ENCODE measurements around the gene TOGARAM1. TPM values are rescaled to one million over a fixed set of nuclear protein-coding genes. Genes with fewer than 3 reads are reported as not detected.

The TOGARAM1 gene
- total and polyA plus RNA-seq, 2 donors: 10.7 to 16.0 TPM

- Histone ChIP-seq H3K27ac (ENCODE audit: low read depth in 1 of 2, low read length in 1 of 2) (no peak overlapping the region), H3K36me3 (ENCODE audit: control insufficient read depth in 2 of 2, insufficient read depth in 2 of 2, low read length in 1 of 2) (no peaks in the 10 kb centered on the region), H3K27me3 (ENCODE audit: control insufficient read depth in 2 of 2, insufficient read depth in 1 of 2, low read length in 1 of 2) (no peaks in the 10 kb centered on the region), H3K4me3 (ENCODE audit: low read length in 2 of 2) (no peak overlapping the region), H3K4me1 (ENCODE audit: control insufficient read depth in 2 of 2, insufficient read depth in 2 of 2, low read length in 2 of 2) (peaks cover 5 to 8% of the 10 kb centered on the region in 2 donors), H3K9me3 (ENCODE audit: control insufficient read depth in 2 of 2, insufficient read depth in 1 of 2, low read length in 1 of 2) (peaks cover 0 to 4% of the 10 kb centered on the region in 2 donors)
- no peak for DNase-seq (ENCODE audit: low read depth in 6 of 9, low spot score in 9 of 9)
These were observed 6.7 kb downstream of the TOGARAM1 start for GRCh38 chr14:44968714-44969113.

- H3K4me1 ChIP-seq (ENCODE audit: control insufficient read depth in 2 of 2, insufficient read depth in 2 of 2, low read length in 2 of 2): peaks cover 0 to 4% of the 10 kb centered on the region in 2 donors
- no peak overlapping the region for H3K4me3 ChIP-seq (ENCODE audit: low read length in 2 of 2)
- H3K27ac ChIP-seq (ENCODE audit: low read depth in 1 of 2, low read length in 1 of 2): no peak overlapping the region
- no peak for DNase-seq (ENCODE audit: low read depth in 6 of 9, low spot score in 9 of 9)
- H3K9me3 ChIP-seq (ENCODE audit: control insufficient read depth in 2 of 2, insufficient read depth in 1 of 2, low read length in 1 of 2): no peaks in the 10 kb centered on the region
- no peaks in the 10 kb centered on the region for H3K27me3 ChIP-seq (ENCODE audit: control insufficient read depth in 2 of 2, insufficient read depth in 1 of 2, low read length in 1 of 2)
- no peaks in the 10 kb centered on the region for H3K36me3 ChIP-seq (ENCODE audit: control insufficient read depth in 2 of 2, insufficient read depth in 2 of 2, low read length in 1 of 2)
These were observed 8.9 kb downstream of the TOGARAM1 start for GRCh38 chr14:44970907-44971306.

DNA sequence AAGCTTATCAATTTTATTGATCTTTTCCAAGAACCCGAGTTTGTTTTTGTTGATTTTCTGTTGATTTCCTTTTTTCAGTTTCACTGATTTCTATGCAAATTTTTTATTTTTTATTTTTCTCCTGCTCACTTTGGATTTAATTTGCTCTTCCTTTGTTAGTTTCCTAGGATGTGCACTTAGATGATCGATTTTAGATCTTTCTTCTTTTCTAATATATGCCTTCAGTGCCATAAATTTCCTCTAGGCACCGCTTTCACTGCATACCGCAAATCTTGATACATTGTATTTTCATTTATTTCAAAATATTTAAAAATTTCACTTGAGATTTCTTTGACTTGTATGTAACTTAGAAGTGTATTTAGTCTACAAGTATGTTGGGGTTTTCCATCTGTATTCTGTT is 9.5 kb downstream of the TOGARAM1 start:
- no peak for DNase-seq (ENCODE audit: low read depth in 6 of 9, low spot score in 9 of 9)
- no peak overlapping the region for H3K4me3 ChIP-seq (ENCODE audit: low read length in 2 of 2)
- 98% methylated on average over 4 of the region's 4 CpGs for WGBS
- H3K36me3 ChIP-seq (ENCODE audit: control insufficient read depth in 2 of 2, insufficient read depth in 2 of 2, low read length in 1 of 2): no peaks in the 10 kb centered on the region
- H3K27me3 ChIP-seq (ENCODE audit: control insufficient read depth in 2 of 2, insufficient read depth in 1 of 2, low read length in 1 of 2): no peaks in the 10 kb centered on the region
- H3K27ac ChIP-seq (ENCODE audit: low read depth in 1 of 2, low read length in 1 of 2): no peak overlapping the region
- no peaks in the 10 kb centered on the region for H3K9me3 ChIP-seq (ENCODE audit: control insufficient read depth in 2 of 2, insufficient read depth in 1 of 2, low read length in 1 of 2)
- H3K4me1 ChIP-seq (ENCODE audit: control insufficient read depth in 2 of 2, insufficient read depth in 2 of 2, low read length in 2 of 2): peaks cover 0 to 4% of the 10 kb centered on the region in 2 donors

GRCh38 chr14:44979273-44979672 is 17.3 kb downstream of the TOGARAM1 start:
- H3K27ac ChIP-seq (ENCODE audit: low read depth in 1 of 2, low read length in 1 of 2): no peak overlapping the region
- H3K36me3 ChIP-seq (ENCODE audit: control insufficient read depth in 2 of 2, insufficient read depth in 2 of 2, low read length in 1 of 2): no peaks in the 10 kb centered on the region
- WGBS: 97% methylated on average over 2 of the region's 2 CpGs
- no peaks in the 10 kb centered on the region for H3K4me1 ChIP-seq (ENCODE audit: control insufficient read depth in 2 of 2, insufficient read depth in 2 of 2, low read length in 2 of 2)
- DNase-seq (ENCODE audit: low read depth in 6 of 9, low spot score in 9 of 9): no peak
- no peak overlapping the region for H3K4me3 ChIP-seq (ENCODE audit: low read length in 2 of 2)
- no peaks in the 10 kb centered on the region for H3K9me3 ChIP-seq (ENCODE audit: control insufficient read depth in 2 of 2, insufficient read depth in 1 of 2, low read length in 1 of 2)
- H3K27me3 ChIP-seq (ENCODE audit: control insufficient read depth in 2 of 2, insufficient read depth in 1 of 2, low read length in 1 of 2): no peaks in the 10 kb centered on the region

- Histone ChIP-seq H3K27ac (ENCODE audit: low read depth in 1 of 2, low read length in 1 of 2) (no peak overlapping the region), H3K27me3 (ENCODE audit: control insufficient read depth in 2 of 2, insufficient read depth in 1 of 2, low read length in 1 of 2) (no peaks in the 10 kb centered on the region), H3K4me3 (ENCODE audit: low read length in 2 of 2) (no peak overlapping the region), H3K36me3 (ENCODE audit: control insufficient read depth in 2 of 2, insufficient read depth in 2 of 2, low read length in 1 of 2) (no peaks in the 10 kb centered on the region), H3K4me1 (ENCODE audit: control insufficient read depth in 2 of 2, insufficient read depth in 2 of 2, low read length in 2 of 2) (no peaks in the 10 kb centered on the region), H3K9me3 (ENCODE audit: control insufficient read depth in 2 of 2, insufficient read depth in 1 of 2, low read length in 1 of 2) (no peaks in the 10 kb centered on the region)
- no peak for DNase-seq (ENCODE audit: low read depth in 6 of 9, low spot score in 9 of 9)
These were observed 17.9 kb downstream of the TOGARAM1 start for GRCh38 chr14:44979740-44980356.

DNA sequence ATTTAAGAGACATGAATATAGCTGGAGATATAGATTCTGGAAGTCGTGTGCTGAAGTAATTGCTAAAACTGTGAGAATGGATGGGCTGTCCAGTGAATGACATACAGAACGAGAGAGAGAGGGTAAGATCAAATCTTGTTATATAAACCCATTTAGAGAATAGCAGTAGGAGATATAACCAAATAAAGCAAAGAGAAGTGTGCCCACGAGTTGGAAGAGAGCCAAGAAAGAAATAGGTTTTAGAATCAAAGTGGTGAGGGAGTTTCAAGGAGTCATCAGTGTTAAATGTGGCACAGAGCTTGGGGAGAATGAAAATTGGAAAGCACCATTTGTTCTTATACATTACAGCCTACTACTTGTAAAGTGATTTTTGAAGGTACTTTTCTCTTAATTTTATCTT is 19.2 kb downstream of the TOGARAM1 start:
- Histone ChIP-seq H3K4me3 (ENCODE audit: low read length in 2 of 2) (no peak overlapping the region), H3K9me3 (ENCODE audit: control insufficient read depth in 2 of 2, insufficient read depth in 1 of 2, low read length in 1 of 2) (no peaks in the 10 kb centered on the region), H3K36me3 (ENCODE audit: control insufficient read depth in 2 of 2, insufficient read depth in 2 of 2, low read length in 1 of 2) (no peaks in the 10 kb centered on the region), H3K4me1 (ENCODE audit: control insufficient read depth in 2 of 2, insufficient read depth in 2 of 2, low read length in 2 of 2) (no peaks in the 10 kb centered on the region), H3K27me3 (ENCODE audit: control insufficient read depth in 2 of 2, insufficient read depth in 1 of 2, low read length in 1 of 2) (no peaks in the 10 kb centered on the region), H3K27ac (ENCODE audit: low read depth in 1 of 2, low read length in 1 of 2) (no peak overlapping the region)
- DNase-seq (ENCODE audit: low read depth in 6 of 9, low spot score in 9 of 9): no peak
- 87% methylated on average over 3 of the region's 3 CpGs for WGBS

- no peaks in the 10 kb centered on the region for H3K27me3 ChIP-seq (ENCODE audit: control insufficient read depth in 2 of 2, insufficient read depth in 1 of 2, low read length in 1 of 2)
- H3K9me3 ChIP-seq (ENCODE audit: control insufficient read depth in 2 of 2, insufficient read depth in 1 of 2, low read length in 1 of 2): peaks cover 0 to 4% of the 10 kb centered on the region in 2 donors
- no peaks in the 10 kb centered on the region for H3K36me3 ChIP-seq (ENCODE audit: control insufficient read depth in 2 of 2, insufficient read depth in 2 of 2, low read length in 1 of 2)
- WGBS: 94% methylated on average over 2 of the region's 2 CpGs
- H3K27ac ChIP-seq (ENCODE audit: low read depth in 1 of 2, low read length in 1 of 2): no peak overlapping the region
- H3K4me3 ChIP-seq (ENCODE audit: low read length in 2 of 2): no peak overlapping the region
- H3K4me1 ChIP-seq (ENCODE audit: control insufficient read depth in 2 of 2, insufficient read depth in 2 of 2, low read length in 2 of 2): no peaks in the 10 kb centered on the region
- no peak for DNase-seq (ENCODE audit: low read depth in 6 of 9, low spot score in 9 of 9)
These were observed 20.6 kb downstream of the TOGARAM1 start for GRCh38 chr14:44982594-44982993.

DNA sequence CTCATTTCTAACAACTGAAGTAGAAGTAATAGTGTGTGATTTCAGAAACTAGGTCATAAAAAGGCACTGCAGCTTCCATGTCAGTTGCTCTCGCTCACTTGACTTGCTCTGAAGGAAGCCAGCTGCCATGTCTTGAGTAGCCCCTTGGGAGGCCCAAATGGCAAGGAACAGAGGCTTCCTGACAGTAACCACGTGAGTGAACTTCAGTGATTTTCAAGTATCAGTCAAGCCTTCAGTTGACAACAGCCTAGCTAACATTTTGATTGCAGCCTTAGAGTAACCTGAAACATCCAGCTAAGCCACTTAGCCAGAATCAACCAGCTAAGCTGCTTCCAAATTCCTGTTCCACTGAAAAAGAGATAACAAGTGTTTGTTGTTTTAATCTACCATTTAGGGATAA is 26.7 kb downstream of the TOGARAM1 start:
- Histone ChIP-seq H3K4me3 (ENCODE audit: low read length in 2 of 2) (no peak overlapping the region), H3K27ac (ENCODE audit: low read depth in 1 of 2, low read length in 1 of 2) (no peak overlapping the region), H3K27me3 (ENCODE audit: control insufficient read depth in 2 of 2, insufficient read depth in 1 of 2, low read length in 1 of 2) (no peaks in the 10 kb centered on the region), H3K9me3 (ENCODE audit: control insufficient read depth in 2 of 2, insufficient read depth in 1 of 2, low read length in 1 of 2) (peaks cover 0 to 4% of the 10 kb centered on the region in 2 donors), H3K4me1 (ENCODE audit: control insufficient read depth in 2 of 2, insufficient read depth in 2 of 2, low read length in 2 of 2) (no peaks in the 10 kb centered on the region), H3K36me3 (ENCODE audit: control insufficient read depth in 2 of 2, insufficient read depth in 2 of 2, low read length in 1 of 2) (no peaks in the 10 kb centered on the region)
- no peak for DNase-seq (ENCODE audit: low read depth in 6 of 9, low spot score in 9 of 9)
- WGBS: 91% methylated on average over 2 of the region's 2 CpGs

DNA sequence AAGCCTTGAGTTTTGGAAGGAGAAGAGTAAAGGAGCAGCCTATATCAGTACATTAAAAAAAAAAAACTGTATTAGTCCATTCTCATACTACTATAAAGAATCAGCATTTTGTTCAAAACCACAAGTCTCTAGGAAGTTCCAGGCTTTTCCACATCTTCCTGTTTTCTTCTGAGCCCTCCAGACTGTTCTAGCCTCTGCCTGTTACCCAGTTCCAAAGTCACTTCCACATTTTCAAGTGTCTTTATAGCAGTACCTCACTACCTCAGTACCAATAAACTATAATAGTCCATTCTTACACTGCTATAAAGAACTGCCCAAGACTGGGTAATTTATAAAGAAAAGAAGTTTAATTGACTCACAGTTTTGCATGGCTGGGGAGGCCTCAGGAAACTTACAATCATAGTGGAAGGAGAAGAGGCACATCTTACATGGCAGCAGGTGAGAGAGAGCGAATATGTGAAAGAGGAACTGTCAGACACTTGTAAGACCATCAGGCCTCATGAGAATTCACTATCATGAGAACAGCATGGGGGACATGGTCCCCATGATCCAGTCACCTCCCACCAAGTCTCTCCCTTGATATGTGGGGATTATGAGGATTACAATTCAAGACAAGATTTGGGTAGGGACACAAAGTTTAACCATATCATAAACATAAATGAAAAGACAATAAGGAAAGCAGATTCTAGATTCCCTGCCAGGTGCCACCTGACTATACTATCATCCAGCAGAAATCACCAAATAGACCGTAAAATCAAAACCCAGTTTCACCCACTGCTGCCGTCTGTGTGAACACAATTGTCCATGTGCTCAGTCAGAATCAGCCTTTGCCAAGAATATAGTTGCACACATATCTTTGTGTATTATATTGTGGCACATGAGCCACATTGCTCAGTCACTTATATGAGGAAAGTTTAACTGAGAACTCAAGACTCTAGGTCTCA is 27.8 kb downstream of the TOGARAM1 start:
- Histone ChIP-seq H3K27ac (ENCODE audit: low read depth in 1 of 2, low read length in 1 of 2) (no peak overlapping the region), H3K4me1 (ENCODE audit: control insufficient read depth in 2 of 2, insufficient read depth in 2 of 2, low read length in 2 of 2) (no peaks in the 10 kb centered on the region), H3K9me3 (ENCODE audit: control insufficient read depth in 2 of 2, insufficient read depth in 1 of 2, low read length in 1 of 2) (peaks cover 0 to 4% of the 10 kb centered on the region in 2 donors), H3K27me3 (ENCODE audit: control insufficient read depth in 2 of 2, insufficient read depth in 1 of 2, low read length in 1 of 2) (no peaks in the 10 kb centered on the region), H3K4me3 (ENCODE audit: low read length in 2 of 2) (no peak overlapping the region), H3K36me3 (ENCODE audit: control insufficient read depth in 2 of 2, insufficient read depth in 2 of 2, low read length in 1 of 2) (no peaks in the 10 kb centered on the region)
- 93% methylated on average over 3 of the region's 3 CpGs for WGBS
- no peak for DNase-seq (ENCODE audit: low read depth in 6 of 9, low spot score in 9 of 9)

Data from thymus (tissue), 11 donors.